NCI-H1694 treated with DMSO at 0.1 percent for 48 hours (cell line): Measurements from ENCODE around the gene UBAP1L.
"Not testable (repeated sequence)": the region's sequence is repeated elsewhere in the genome, so short reads cannot be mapped to it uniquely, and the experiment has no call there.

Experiments used
- DNase-seq: peaks from one replicate; lab custom pipeline; 2025; lab: John Stamatoyannopoulos, UW

The UBAP1L gene

GRCh38 chr15:65084500-65085206, 30.3 kb downstream of the UBAP1L start:
- no peak for DNase-seq

- no peak for DNase-seq
Measured at GRCh38 chr15:65083262-65083701, 31.7 kb downstream of the UBAP1L start.

GRCh38 chr15:65082303-65082953, 32.6 kb downstream of the UBAP1L start:
- DNase-seq, result no peak

- no peak for DNase-seq
Measured at GRCh38 chr15:65081758-65082157, 33.2 kb downstream of the UBAP1L start.

- DNase-seq, result no peak
Measured at GRCh38 chr15:65081270-65081669, 33.7 kb downstream of the UBAP1L start.

GRCh38 chr15:65079580-65079979, 35.4 kb downstream of the UBAP1L start:
- no peak for DNase-seq

- no peak for DNase-seq
Measured at GRCh38 chr15:65077981-65078352, 37.0 kb downstream of the UBAP1L start.

- no peak for DNase-seq
Measured at GRCh38 chr15:65077291-65077980, 37.6 kb downstream of the UBAP1L start.

GRCh38 chr15:65076486-65077290, 38.3 kb downstream of the UBAP1L start, which contains the start of gene KBTBD13:
TSS of gene KBTBD13 (plus strand) at chr15:65076746. CDS start at chr15:65076816, 70 bp downstream.
- DNase-seq, result no peak

- DNase-seq, result not testable (repeated sequence)
Measured at GRCh38 chr15:65075607-65076395, 39.2 kb downstream of the UBAP1L start.

GRCh38 chr15:65074946-65075345, 40.1 kb downstream of the UBAP1L start:
- not testable (repeated sequence) for DNase-seq

- DNase-seq, result no peak
Measured at GRCh38 chr15:65072617-65073016, 42.4 kb downstream of the UBAP1L start.

- DNase-seq, result no peak
Measured at GRCh38 chr15:65072027-65072426, 43.0 kb downstream of the UBAP1L start.

- no peak for DNase-seq
Measured at GRCh38 chr15:65071381-65071811, 43.6 kb downstream of the UBAP1L start.

GRCh38 chr15:65069779-65070546, 45.0 kb downstream of the UBAP1L start:
- DNase-seq, result no peak

- no peak for DNase-seq
Measured at GRCh38 chr15:65069179-65069578, 45.8 kb downstream of the UBAP1L start.

GRCh38 chr15:65068403-65068788, 46.6 kb downstream of the UBAP1L start:
- DNase-seq, result no peak

- no peak for DNase-seq
Measured at GRCh38 chr15:65067645-65068402, 47.2 kb downstream of the UBAP1L start, which contains the start of gene RASL12. TSS of gene RASL12 (minus strand) at chr15:65067991. CDS start at chr15:65067835, 156 bp downstream.

- DNase-seq, result no peak
Measured at GRCh38 chr15:65067317-65067644, 47.7 kb downstream of the UBAP1L start.
